Mesothelial cell of epicardium (in vitro differentiated cells): ENCODE results near the gene PPP1R16B. TPM values are rescaled to one million over a fixed set of nuclear protein-coding genes. Genes with fewer than 3 reads are reported as not detected.
"Not testable (repeated sequence)": the region's sequence is repeated elsewhere in the genome, so short reads cannot be mapped to it uniquely, and the experiment has no call there.

Source experiments
- DNase-seq, 2 experiments: peaks; one replicate each; pipeline ENCODE4 v3.0.0; 2021; ENCODE audit warnings: low spot score in 2 of 2; ENCODE audit not compliant: unreplicated experiment in 2 of 2
- H3K27ac Mint-ChIP-seq: 2 replicates; pipeline ENCODE4 v1.8.0; 2021; ENCODE audit warnings: mixed read lengths
- H3K27me3 Mint-ChIP-seq: 2 replicates; pipeline ENCODE4 v1.8.0; 2021; ENCODE audit warnings: low read depth, mixed read lengths
- H3K36me3 Mint-ChIP-seq: 2 replicates; pipeline ENCODE4 v1.8.0; 2021; ENCODE audit warnings: mixed read lengths
- H3K4me1 Mint-ChIP-seq: 2 replicates; pipeline ENCODE4 v1.8.0; 2021; ENCODE audit warnings: mixed read lengths
- H3K4me3 Mint-ChIP-seq: 2 replicates; pipeline ENCODE4 v1.8.0; 2021; ENCODE audit warnings: mild to moderate bottlenecking, moderate library complexity, mixed read lengths
- H3K9me3 Mint-ChIP-seq: 2 replicates; pipeline ENCODE4 v1.8.0; 2021; ENCODE audit warnings: mixed read lengths
- CTCF ChIP-seq: fragments of 200-600 bp; sonication (generic); IDR thresholded peaks from one replicate; pipeline ENCODE4 v1.5.0; 2021; ENCODE audit warnings: antibody characterized with exemption; ENCODE audit not compliant: unreplicated experiment
- total RNA-seq: library from RNA; stranded (reverse); gene quantifications from 3 replicates; pipeline ENCODE4 v1.2.1, GENCODE V29; 2021

Gene PPP1R16B
- total RNA-seq, 1 donor from 2014 or later: not detected

DNA sequence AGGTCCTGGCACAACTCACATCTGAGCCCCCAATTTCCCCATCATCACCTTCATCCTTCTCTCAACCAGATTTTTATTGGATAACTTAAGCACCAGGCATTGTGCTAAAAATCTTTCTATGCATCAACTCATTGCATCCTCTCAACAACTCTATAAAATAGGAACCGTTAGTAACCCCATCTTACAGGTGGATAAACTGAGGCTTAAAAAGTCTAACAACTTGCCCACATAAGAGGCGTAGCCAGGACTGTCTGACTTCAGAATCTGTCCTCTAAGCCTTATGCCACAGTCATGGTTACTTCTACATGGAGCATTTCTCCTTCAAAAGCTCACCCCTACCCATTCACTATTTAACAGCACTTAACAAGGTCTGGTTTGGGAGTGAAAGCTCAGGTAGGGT is 51.1 kb downstream of the PPP1R16B start:
- no peak overlapping the region for H3K4me3 Mint-ChIP-seq
- no peaks in the 10 kb centered on the region for H3K36me3 Mint-ChIP-seq
- DNase-seq: no peak
- H3K27me3 Mint-ChIP-seq: peaks cover 33% of the 10 kb centered on the region
- TF ChIP-seq CTCF: no peak
- H3K4me1 Mint-ChIP-seq: no peaks in the 10 kb centered on the region
- H3K27ac Mint-ChIP-seq: no peak overlapping the region
- no peaks in the 10 kb centered on the region for H3K9me3 Mint-ChIP-seq

DNA sequence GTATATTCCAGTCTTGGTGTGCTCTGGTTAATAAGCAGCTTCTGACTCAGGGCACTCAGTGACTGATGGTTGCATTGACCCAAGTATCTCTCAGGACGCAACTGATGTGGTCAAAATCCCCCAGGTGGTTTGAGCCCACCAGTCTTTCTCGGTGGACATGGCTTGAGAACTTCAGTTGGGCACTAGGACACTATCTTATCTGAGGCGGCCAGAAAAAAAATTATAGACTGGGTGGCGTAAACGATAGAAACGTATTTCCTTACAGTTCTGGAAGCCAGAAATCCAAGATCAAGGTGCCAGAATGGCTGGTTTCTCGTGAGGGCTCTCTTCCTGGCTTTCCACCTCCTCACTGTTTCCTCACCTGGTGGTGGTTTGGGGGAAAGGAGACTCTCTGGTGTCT is 52.2 kb downstream of the PPP1R16B start:
- Mint-ChIP-seq H3K9me3 (no peaks in the 10 kb centered on the region), H3K27me3 (peaks cover 33% of the 10 kb centered on the region), H3K27ac (no peak overlapping the region), H3K4me1 (no peaks in the 10 kb centered on the region), H3K4me3 (no peak overlapping the region), H3K36me3 (no peaks in the 10 kb centered on the region)
- no peak for DNase-seq
- TF ChIP-seq CTCF: no peak

- Mint-ChIP-seq H3K4me1 (no peaks in the 10 kb centered on the region), H3K36me3 (no peaks in the 10 kb centered on the region), H3K27ac (no peak overlapping the region), H3K9me3 (no peaks in the 10 kb centered on the region), H3K4me3 (no peak overlapping the region), H3K27me3 (peaks cover 30% of the 10 kb centered on the region)
- DNase-seq: no peak
- TF ChIP-seq CTCF: no peak
Observed at GRCh38 chr20:38859070-38859690, 53.7 kb downstream of the PPP1R16B start.

DNA sequence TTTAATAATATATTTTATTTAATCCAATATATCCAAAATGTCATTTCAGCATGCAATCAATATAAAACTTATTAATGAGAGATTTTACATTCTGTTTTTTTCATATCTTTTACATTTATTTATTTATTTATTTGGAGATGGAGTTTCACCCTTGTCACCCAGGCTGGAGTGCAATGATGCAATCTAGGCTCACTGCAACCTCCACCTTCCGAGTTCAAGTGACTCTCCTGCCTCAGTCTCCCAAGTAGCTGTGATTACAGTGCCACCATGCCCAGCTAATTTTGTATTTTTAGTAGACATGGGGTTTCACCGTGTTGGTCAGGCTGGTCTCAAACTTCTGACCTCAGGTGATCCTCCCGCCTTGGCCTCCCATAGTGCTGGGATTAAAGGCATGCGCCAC is 54.4 kb downstream of the PPP1R16B start:
- H3K27ac Mint-ChIP-seq, H3K9me3 Mint-ChIP-seq: not testable (repeated sequence)

GRCh38 chr20:38861071-38861401 is 55.5 kb downstream of the PPP1R16B start:
- Mint-ChIP-seq H3K27ac (no peak overlapping the region), H3K36me3 (no peaks in the 10 kb centered on the region), H3K4me1 (no peaks in the 10 kb centered on the region), H3K27me3 (peaks cover 24% of the 10 kb centered on the region), H3K9me3 (no peaks in the 10 kb centered on the region), H3K4me3 (no peak overlapping the region)
- DNase-seq: no peak
- TF ChIP-seq CTCF: no peak

More for the DNA sequence above, 54.4 kb downstream of the PPP1R16B start:
- not testable (repeated sequence) for H3K36me3 Mint-ChIP-seq, H3K4me3 Mint-ChIP-seq, DNase-seq, H3K4me1 Mint-ChIP-seq
- peaks cover 28% of the 10 kb centered on the region for H3K27me3 Mint-ChIP-seq

DNA sequence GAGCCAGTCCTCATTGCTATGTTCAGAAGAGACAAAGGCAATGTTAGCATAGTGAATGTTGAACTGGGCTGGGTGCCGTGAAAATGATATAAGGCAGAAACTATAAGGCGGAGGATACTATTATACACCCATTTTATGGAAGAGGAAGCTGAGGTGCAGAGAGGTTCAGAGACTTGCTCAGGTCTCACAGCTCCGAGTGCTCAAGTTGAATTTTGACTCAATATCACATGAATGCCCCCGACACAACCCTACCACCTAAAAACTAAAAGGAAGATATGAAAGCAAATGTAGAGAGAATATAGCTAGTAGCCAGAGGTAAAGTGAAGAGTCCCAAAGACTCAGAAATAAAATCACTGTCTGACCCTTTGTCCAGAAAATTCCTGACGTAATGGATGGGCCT is 56.7 kb downstream of the PPP1R16B start:
- Mint-ChIP-seq H3K36me3 (no peaks in the 10 kb centered on the region), H3K4me1 (no peaks in the 10 kb centered on the region), H3K27ac (no peak overlapping the region), H3K9me3 (no peaks in the 10 kb centered on the region), H3K27me3 (peaks cover 16% of the 10 kb centered on the region), H3K4me3 (no peak overlapping the region)
- no peak for DNase-seq
- no peak for TF ChIP-seq CTCF
